ENCODE results near the gene PKNOX1.
"Not testable (repeated sequence)": the region's sequence is repeated elsewhere in the genome, so short reads cannot be mapped to it uniquely, and the experiment has no call there.

Gene PKNOX1

DNA sequence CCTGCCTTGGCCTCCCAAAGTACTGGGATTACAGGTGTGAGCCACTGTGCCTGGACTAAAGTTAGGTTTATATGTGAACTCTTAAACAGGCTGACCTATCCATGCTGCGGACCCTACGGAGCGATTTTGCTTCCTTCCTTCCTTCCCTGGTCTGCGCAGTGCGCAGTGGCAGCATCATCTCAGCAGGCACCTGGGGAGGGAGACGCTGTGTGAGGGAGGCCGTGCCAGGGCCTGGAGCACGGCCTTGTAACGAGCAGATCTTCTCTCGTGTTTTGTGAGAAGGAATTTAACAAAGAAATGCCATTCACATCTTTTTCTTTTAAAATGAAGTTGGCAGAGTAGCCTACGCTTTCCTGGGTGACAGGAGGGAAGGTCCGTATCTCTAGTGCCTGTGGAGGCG lies 45.8 kb downstream of the PKNOX1 start:
- DNase-seq: no peak
- no peak for ATAC-seq

DNA sequence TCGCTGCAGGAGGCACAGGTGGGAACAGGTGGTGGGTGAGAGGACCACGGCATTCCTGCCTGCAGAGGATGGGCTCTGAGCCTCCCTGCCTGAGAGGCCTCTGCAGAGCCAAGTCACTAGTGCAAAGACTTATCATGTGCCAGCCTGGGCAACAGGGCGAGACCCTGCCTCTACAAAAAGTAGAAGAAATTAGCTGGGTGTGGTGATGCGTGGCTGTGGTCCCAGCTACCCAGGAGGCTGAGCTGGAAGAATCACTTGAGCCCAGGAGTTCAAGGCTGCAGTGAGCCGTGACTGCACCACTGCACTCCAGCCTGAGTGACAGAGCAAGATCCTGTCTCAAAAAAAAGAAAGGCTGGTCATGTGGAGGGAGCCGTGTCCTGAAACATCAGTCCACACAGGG lies 46.4 kb downstream of the PKNOX1 start:
- ATAC-seq (no peak), DNase-seq (no peak)

DNA sequence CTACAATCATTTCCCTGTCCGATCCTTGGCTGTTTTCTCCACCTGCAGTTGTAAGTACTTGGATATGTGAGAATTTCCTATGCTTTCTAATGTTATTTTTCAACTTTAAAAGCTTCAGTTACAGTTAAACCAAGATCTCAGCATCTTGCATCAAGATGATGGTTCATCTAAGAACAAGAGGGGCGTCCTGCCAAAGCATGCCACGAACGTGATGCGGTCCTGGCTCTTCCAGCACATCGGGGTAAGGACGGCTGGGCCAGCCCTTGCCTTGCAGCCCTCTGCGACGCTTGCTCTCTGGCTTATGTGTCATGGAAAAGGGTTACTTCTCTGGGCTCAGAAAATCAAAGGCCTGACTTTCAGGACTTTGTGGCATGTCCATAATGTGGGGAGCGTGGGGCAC lies 46.8 kb downstream of the PKNOX1 start:
- no peak for ATAC-seq

DNA sequence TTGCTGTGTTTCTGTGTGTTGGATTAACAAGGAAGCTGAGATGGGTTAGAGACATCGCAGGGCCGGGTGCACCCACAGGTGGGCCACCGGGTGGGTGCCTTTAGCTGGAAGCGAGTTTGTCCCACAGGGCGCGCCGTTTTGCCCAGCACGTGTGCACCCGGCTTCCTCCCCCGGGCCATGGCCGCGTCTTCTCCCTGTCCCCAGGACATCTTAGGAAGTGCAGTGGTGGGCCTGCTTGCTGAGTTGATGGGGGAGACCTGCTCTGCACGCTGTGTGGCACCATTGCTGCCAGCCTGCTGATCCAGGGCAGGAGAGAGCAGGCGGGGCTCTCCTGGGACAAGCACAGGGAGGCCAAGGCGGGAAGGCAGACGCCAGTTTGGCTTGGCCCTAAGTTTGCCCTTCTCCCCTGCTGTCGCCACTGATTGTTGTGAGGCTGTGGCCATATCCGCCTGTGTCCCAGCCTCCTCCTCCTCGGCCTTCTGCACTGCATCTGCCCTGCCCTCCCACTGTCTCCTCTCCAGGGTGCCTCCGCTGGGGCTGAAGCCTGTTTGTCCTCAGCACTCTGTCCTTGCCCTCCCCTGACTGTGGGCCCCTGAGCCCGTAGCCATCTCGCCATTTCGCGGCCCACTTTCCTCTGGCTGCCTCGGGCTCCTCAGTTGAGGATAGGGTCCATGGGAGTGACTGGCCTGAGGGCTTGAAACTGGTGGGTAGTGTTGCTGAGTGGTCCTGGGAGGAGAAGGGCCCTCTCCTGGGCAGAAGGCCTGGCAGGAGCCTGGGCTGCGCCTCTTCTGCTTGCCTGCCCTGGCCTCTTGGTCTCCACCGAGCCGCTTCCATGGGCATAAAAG lies 47.6 kb downstream of the PKNOX1 start:
- no peak for ATAC-seq
- no peak for DNase-seq

More for the DNA sequence above, 46.8 kb downstream of the PKNOX1 start:
- no peak for DNase-seq

DNA sequence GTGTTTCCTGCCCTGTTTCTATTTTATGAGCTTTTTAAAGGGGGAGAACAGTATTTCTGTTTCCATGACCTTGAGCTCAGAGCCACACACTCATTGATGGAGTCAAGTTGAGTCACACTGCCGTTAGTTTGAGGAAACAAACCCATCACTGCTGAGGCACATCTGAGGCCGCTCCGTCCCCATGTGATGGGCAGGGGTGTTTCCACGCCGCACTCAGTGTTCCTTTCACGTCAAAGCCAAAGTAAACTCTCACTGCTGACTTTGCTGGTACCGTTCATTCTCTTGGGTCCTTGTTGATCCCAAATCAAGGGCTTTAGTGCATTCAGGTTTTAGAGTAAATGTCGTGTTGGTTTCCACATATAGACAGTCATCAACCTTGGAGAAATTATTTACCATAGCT lies 48.8 kb downstream of the PKNOX1 start:
- no peak for ATAC-seq
- DNase-seq: no peak

DNA sequence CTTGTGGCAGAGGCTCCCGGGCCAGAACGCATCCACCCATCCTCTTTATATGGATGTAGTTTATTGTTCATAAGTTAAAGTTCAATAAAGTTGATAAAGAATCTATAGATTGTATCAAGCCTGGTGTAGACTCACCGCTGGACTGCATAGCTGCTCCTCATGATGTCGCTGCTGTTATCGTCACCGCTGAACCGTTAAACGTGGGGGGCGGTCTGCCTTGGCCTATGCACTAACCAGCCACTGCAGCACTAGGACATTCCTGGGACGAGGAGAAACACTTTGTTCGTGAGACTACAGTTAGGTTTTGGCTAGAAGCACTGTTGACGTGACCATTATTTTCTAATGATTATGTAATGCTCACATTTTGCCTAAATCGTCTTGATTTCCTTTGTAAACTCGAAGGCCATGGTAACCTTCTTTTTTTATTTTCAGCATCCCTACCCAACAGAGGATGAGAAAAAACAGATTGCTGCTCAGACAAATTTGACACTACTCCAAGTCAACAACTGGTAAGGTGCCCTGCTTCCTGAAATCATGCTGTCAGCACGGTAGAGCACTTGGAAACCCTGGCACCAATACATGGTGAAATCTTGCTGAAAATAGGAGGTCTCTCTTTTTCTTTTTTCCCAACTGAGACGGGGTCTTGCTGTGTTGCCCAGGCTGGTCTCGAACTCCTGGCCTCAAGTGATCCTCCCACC lies 50.2 kb downstream of the PKNOX1 start:
- no peak for DNase-seq
- no peak for ATAC-seq

DNA sequence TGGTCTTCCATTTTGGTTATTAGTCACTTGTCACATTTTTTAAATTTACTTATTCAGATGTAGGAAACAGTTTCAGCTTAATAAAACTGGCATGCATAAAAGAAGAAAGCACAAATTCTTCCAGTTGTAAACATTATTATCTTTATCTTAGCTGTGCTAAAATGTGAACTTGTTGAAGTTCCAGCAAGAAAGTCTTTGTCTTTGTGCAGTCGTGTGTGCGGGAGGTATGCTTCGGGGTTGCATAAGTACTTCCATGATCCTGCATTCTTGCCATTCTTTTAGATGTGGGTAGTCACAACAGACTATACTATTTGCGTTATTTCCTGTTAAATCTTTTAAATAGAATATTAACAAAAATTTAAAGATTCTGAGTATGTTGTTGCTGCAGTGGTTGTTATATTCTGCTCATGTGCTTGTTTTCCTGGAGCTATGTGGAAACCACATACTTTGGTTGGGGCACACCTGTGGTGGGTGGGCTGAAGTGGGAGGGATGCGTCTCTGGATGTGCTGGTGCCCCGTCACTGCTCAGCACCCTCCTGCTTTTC lies 51.3 kb downstream of the PKNOX1 start:
- no peak for ATAC-seq

DNA sequence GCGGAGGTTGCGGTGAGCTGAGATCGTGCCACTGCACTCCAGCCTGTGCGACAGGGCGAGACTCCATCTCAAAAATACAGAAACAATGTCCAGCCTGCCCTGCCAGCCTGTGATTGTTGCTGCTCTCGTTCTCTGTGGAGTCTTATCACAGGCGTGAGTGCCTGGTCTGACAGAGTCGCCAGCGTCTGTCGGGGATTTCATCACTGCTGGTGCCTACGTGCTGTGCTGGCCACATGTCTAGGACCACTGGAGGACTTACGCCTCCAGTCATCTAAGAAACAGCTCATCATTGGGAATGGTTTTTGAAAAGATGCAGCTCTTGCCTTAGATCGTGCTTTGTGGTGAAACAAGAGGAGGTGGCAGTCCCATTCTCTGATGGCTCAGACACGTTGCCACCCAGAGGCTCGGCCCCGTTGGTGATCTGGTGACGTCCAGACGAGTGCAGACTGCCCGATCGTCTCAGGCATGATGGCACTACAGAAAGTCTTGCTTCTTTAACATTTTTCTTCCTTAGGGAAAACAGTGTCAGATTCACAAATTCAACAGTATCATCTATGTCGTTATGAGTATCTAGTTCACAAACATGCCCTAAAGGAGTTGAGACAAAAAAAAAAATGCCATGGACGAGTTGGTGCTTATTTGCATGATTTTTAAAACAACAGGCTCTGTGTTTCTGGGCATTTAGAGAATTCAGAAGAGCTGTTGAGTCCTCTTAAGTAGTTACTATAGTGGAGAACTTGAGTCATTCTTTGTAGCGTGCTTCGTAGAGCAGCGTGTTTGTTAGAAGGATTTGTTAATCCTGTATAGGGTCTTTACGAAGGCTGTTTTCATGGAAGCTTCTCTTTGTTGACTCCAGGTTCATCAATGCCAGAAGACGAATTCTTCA lies 53.7 kb downstream of the PKNOX1 start:
- DNase-seq: no peak
- no peak for ATAC-seq

More for the DNA sequence above, 51.3 kb downstream of the PKNOX1 start:
- DNase-seq: no peak

DNA sequence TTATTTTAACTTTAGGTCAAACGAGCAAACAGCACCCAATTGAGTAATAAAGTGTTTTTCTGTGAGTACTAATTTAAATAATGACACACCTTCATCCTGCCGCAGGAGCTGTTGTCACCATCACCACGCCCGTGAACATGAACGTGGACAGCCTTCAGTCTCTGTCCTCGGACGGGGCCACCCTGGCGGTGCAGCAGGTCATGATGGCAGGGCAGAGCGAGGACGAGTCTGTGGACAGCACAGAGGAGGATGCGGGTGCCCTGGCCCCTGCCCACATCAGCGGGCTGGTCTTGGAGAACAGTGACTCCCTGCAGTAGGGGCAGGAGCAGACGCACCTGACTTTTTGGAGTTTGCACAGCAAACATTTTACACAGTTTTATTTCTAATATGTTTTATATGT lies 55.4 kb downstream of the PKNOX1 start:
- ATAC-seq (no peak), DNase-seq (no peak)

DNA sequence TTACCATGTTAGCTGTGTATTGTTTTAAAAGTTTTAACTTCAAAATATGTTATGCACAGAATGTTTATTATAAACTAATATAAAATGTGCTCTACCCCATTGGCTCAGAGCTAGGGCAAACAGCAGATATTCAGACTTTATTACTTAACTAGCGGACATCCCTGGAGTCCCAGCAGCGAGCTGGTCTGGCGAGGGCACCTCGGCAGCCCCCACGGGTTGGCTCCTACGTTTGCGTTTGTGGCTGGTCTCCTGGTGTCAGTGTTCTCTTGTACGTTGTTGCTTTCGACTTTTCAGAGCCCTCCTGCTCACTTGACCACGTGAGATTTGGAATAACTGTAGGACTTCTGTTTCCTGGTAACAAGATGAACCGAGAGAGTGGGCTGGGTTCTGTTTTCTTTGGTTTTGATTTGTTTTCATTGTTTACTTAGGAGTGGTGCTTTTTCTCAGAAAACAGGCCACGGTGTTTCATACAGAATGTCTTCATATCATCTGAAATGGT lies 56.8 kb downstream of the PKNOX1 start:
- ATAC-seq: no peak
- no peak for DNase-seq

DNA sequence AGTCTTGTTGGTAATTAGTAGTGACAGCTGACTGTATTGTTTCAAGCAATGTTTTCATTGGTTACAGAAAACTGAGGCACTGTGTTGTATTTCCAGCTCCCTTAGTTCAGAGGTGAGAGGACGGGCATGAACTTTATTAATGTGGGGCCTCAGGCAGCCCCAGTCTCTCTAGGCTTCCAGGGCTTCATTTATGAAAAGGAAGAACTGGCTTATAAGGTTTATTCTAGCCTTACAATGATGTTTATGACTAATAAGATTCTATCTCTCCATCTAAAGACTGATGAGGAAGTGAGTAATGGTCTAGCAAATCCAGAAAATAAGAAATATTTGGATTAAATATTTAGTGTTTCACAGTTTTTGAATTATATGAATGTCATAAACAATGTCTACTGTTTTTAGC lies 59.7 kb downstream of the PKNOX1 start:
- no peak for ATAC-seq

DNA sequence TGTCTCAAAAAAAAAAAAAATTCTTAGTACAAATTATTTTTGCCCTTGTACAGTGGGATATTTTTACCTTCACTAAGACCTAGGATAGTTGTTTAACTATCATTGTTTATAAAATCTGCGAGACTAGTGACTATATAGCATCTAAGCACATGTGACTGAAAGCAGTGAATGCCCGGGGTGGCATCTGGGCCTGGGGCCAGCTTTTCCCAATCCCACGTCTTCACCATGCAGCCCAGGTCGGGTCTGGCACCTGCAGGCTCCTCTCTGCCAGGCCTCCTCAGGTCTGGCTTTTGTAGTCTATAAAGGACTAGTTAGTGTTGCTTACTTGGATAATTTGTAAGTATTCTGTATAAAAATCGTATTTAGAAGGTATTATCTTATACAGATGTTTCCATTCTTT lies 60.5 kb downstream of the PKNOX1 start:
- no peak for ATAC-seq
- DNase-seq: no peak

More for the DNA sequence above, 59.7 kb downstream of the PKNOX1 start:
- DNase-seq: no peak

DNA sequence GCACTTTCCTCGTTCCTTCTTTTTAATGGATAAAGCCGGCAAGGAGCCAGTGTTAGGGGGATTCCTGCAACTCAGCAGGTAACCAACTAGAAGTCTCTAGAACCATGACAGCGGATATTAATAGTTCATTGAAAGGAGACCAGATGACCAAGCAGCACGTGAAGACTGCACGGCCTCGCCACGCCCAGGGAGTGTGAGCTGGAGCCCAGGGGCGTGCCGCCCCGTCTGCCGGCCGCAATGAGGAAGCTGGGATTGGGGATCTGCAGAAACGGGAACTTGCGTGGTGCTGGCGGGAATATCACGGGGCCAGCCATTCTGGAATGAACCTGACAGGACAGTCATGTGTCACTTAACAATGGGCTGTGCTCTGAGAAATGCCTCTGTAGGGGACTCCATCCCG lies 62.5 kb downstream of the PKNOX1 start:
- not testable (repeated sequence) for ATAC-seq, DNase-seq

DNA sequence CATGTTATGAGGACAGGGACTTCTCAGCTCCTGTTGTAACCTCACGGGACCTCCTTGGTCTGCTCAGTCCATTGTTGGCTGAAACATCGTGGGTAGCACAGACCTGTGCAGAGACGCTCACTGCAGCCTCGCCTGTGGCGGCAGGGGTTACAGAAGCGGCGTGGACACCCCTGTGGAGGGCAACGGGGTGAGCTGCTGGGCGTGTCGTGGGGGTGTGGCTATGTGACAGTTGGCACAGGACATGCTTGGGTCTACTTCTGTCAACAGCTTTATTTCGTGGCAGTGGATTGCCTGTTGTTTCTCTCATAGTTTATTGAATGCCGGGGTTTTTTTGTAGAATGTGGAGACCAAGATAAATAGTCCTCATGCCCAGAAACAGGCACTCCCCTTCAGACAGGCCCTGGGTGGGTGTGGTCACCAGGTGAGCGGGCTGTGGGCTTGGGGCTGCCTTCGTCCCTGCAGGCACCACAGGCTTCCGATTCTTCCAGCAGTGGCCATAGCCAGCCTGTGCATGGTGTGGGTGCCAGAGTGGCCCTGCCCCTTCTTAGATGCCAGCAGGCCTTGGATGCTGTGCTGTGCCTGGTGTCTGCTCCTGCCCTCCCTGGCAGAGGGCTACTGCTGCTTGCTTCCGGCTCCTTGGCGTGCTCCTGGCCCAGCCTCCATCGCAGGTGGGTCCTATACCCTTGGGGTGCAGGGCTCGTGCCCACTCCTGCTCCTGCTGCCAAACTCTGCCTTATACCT lies 63.7 kb downstream of the PKNOX1 start:
- not testable (repeated sequence) for ATAC-seq, DNase-seq

DNA sequence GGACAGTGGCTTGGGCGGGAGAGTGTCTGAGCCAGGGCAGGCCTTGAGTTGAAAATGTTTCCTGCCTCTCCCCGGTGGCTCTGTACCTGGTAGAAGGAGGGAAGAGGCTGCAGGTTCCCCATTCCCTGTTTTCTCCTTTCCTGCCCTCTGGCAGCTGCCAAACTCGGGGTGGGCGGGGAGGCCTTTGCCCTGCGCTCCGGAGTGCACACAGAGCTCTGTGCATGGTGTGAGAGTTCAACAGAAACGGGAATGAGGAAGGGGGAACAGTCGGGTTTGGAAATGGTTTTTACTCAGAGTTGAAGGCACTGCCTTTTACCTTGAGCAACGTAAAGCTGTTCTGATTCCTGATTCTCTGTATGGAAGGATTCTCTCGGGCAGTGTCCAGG lies 64.3 kb downstream of the PKNOX1 start:
- DNase-seq: not testable (repeated sequence)

DNA sequence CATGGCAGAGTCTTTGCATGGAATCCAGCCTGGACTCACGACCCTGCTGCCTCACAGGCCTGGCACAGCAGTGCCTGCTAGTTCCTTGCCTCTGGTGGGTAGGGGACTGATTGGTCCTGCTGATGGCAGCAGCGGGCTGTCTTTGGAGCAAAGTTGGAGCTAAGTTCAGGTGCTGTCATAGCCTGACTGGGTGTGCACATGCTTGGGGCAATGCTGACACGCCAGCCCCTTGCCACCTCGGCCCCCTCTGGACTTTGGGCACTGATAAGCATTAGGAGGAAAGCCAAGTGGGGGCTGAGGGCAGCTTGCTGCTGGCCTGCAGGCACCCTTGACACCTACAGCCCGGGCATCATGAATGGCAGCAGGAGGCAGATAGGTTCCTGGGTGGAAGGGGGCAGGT lies 67.8 kb downstream of the PKNOX1 start:
- not testable (repeated sequence) for DNase-seq, ATAC-seq

More for the DNA sequence above, 64.3 kb downstream of the PKNOX1 start:
- ATAC-seq: not testable (repeated sequence)

DNA sequence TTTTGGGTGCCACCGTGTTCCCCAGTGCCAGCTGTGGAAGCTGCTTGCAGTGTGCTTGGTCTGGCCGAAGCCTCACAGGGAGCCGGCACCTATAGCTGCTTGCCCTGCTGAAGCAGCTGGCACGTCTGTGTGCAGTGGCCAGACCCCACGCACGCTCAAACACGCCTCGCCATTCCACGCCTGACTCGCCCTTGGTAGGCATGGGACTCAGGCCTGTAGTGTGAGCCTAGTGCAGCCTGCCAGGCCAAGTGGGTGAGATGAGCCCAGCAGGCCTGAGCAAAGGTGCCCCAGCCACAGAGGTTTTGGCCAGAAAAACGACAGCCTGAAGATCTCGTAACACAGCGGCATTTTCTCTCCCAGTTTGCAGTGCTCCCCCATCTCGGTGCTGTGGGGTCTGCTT lies 68.9 kb downstream of the PKNOX1 start:
- DNase-seq, ATAC-seq: not testable (repeated sequence)

DNA sequence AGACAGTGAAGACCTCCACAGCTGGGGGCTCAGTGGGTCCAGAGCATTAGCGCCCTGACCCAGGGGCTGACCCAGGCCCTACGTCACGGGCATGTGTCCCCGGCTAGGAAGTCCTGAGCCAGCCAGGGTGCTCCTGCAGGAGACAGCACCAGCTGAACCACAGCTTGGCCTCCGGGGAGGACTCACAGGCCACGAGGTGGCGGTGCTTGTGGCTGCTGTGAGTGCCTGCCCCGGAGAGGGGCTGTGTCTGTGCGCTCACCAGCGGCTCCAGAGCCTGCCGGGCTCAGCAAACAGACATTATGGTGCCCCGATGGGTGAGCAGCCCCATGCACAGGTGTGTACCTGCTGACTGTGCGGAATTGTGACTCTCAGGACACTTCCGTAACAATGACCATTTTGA lies 70.2 kb downstream of the PKNOX1 start:
- not testable (repeated sequence) for DNase-seq, ATAC-seq

DNA sequence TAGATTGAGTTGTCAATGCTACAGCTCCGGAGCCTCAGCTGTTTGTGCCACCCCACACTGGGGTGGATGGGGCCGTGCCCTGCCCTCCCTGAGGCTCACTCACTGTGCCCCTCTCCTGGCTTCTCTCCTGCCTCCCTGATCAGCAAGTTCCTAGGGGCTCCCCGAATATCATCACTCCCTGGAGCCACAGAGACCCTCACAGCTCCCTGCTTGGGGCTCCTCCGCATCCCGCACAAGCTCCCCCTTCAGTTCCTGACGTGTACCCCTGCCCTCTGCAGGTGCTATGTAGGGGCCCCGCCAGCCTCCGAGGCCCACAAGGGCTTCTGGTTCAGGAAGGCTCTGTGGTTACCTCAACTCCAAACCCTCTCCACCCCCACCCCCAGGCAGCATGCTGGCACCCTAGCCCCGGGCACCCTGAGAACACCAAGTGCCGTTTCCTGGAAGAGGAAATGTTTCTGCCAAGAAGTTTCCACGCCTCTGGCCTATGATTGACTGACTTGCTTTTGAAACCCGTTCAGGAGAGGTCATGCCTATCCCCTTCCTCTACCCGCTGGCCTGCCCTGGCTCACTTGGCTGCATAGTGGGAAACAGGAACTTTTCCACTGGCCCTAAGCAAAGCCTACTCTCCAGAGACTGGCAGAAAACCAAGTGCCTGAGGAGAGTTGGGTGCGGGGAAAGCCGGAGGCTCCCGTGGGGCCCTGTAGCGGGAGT lies 71.0 kb downstream of the PKNOX1 start:
- DNase-seq: not testable (repeated sequence)
- ATAC-seq: peak; percentile 66

All from stimulated activated naive CD8-positive, alpha-beta T cell treated with anti-CD3 and anti-CD28 coated beads, Interleukin-15, Interleukin-2, amounts not matched to agents 100 U/mL and 50 U/mL, for 24 hours (primary cell).